K562 (cell line): ENCODE measurements around the gene ADAM15. TPM values are rescaled to one million over a fixed set of nuclear protein-coding genes. Genes with fewer than 3 reads are reported as not detected.

Experiments used
- CBFB ChIP-seq: sonication (generic); formaldehyde crosslinking; IDR thresholded peaks from 2 replicates; pipeline ENCODE4 v1.4.0; 2020; ENCODE audit warnings: mild to moderate bottlenecking, missing genetic modification reagents
- CCAR2 ChIP-seq: fragments of 200-400 bp; formaldehyde crosslinking; IDR thresholded peaks from 2 replicates; pipeline ENCODE4 v1.6.1; 2017; ENCODE audit warnings: mild to moderate bottlenecking, low read depth, low read length
- E2F3 ChIP-seq: fragments of 250-450 bp; sonication (Bioruptor Pico); IDR thresholded peaks from 2 replicates; pipeline ENCODE4 v1.4.0; 2020; ENCODE audit warnings: mild to moderate bottlenecking
- FOXM1 ChIP-seq, 2 experiments: fragments of 450-650 bp in 1 of 2; sonication (generic) in 1 of 2; formaldehyde crosslinking in 1 of 2; IDR thresholded peaks; 2 replicates each; pipeline versions ENCODE4 v1.6.1 to v1.9.0; 2017 to 2022; ENCODE audit warnings: low read depth in 2 of 2, mild to moderate bottlenecking in 2 of 2, missing genetic modification reagents in 1 of 2, moderate library complexity in 1 of 2
- FUS ChIP-seq: fragments of 200-400 bp; formaldehyde crosslinking; optimal IDR thresholded peaks from 2 replicates; pipeline ENCODE3; 2017; ENCODE audit warnings: low read depth, low read length
- HCFC1 ChIP-seq: IDR thresholded peaks from 2 replicates; pipeline ENCODE4 v1.6.1; 2012; ENCODE audit warnings: low read depth, low read length, improper control_type of control experiment
- HDAC1 ChIP-seq, 2 experiments: fragments of 450-650 bp; IDR thresholded peaks; 2 replicates each; pipeline ENCODE4 v1.6.1; 2016 to 2017; ENCODE audit warnings: inconsistent platforms in 1 of 2, mild to moderate bottlenecking in 1 of 2, moderate library complexity in 1 of 2
- HDAC6 ChIP-seq: IDR thresholded peaks from 2 replicates; pipeline ENCODE4 v1.6.1; 2012; ENCODE audit warnings: low read depth, mild to moderate bottlenecking, control low read depth, inconsistent platforms, low read length, moderate library complexity
- MTF1 ChIP-seq: fragments of 250-450 bp; sonication (Bioruptor Pico); IDR thresholded peaks from 2 replicates; pipeline ENCODE4 v1.9.0; 2021; ENCODE audit warnings: moderate library complexity, mild to moderate bottlenecking, inconsistent platforms, borderline replicate concordance
- NR1H2 ChIP-seq: sonication (generic); formaldehyde crosslinking; IDR thresholded peaks from 2 replicates; pipeline ENCODE4 v1.4.0; 2020; ENCODE audit warnings: mild to moderate bottlenecking, missing genetic modification reagents
- PRMT5 ChIP-seq: sonication (generic); formaldehyde crosslinking; IDR thresholded peaks from 2 replicates; pipeline ENCODE4 v1.5.0; 2020; ENCODE audit warnings: missing genetic modification reagents
- RBM14 ChIP-seq: fragments of 200-400 bp; formaldehyde crosslinking; IDR thresholded peaks from 2 replicates; pipeline ENCODE4 v1.6.1; 2018; ENCODE audit warnings: low read depth, mild to moderate bottlenecking, low read length, moderate library complexity, borderline replicate concordance; ENCODE audit not compliant: insufficient read depth
- SRF ChIP-seq, 2 experiments: fragments of 250-450, 450-650 bp in 1 of 2; sonication (Bioruptor Pico) in 1 of 2; sonication (generic) in 1 of 2; formaldehyde crosslinking; IDR thresholded peaks; 2 replicates each; pipeline versions ENCODE4 v1.5.0 to v1.5.1; 2020 to 2022; ENCODE audit warnings: mild to moderate bottlenecking in 1 of 2, missing genetic modification reagents in 1 of 2
- TARDBP ChIP-seq: fragments of 450-650 bp; IDR thresholded peaks from 2 replicates; pipeline ENCODE4 v1.6.1; 2016
- THRAP3 ChIP-seq: fragments of 450-650 bp; IDR thresholded peaks from 2 replicates; pipeline ENCODE4 v1.6.1; 2016; ENCODE audit warnings: mild to moderate bottlenecking, inconsistent platforms, borderline replicate concordance
- TSHZ1 ChIP-seq: fragments of 250-450 bp; sonication (Bioruptor Pico); IDR thresholded peaks from 2 replicates; pipeline ENCODE4 v1.4.0; 2020; ENCODE audit warnings: mild to moderate bottlenecking, moderate library complexity
- WHSC1 ChIP-seq: IDR thresholded peaks from one replicate; pipeline ENCODE4 v1.6.1; 2012; ENCODE audit warnings: low read length, control low read depth, inconsistent platforms
- ZNF431 ChIP-seq: sonication (generic); formaldehyde crosslinking; IDR thresholded peaks from 2 replicates; pipeline ENCODE4 v1.8.0; 2022; ENCODE audit warnings: mild to moderate bottlenecking, missing genetic modification reagents
- ZNF518B ChIP-seq: fragments of 250-450 bp; sonication (Bioruptor Pico); IDR thresholded peaks from 2 replicates; pipeline ENCODE4 v1.5.0; 2021; ENCODE audit warnings: mild to moderate bottlenecking, moderate library complexity
- ZNF551 ChIP-seq: fragments of 250-450 bp; sonication (Bioruptor Pico); IDR thresholded peaks from 2 replicates; pipeline ENCODE4 v1.5.0; 2021; ENCODE audit warnings: mild to moderate bottlenecking, moderate library complexity
- ZNF766 ChIP-seq: fragments of 200-800 bp; sonication (Bioruptor generic); conservative IDR thresholded peaks from 2 replicates; pipeline ENCODE4 v1.6.1; 2016; ENCODE audit warnings: missing genetic modification characterization, missing compliant biosample characterization
- polyA plus RNA-seq, 8 experiments: library from polyadenylated mRNA; depleted of rRNA in 4 of 8; stranded (reverse) in 5 of 8; unstranded in 3 of 8; fragments of >200 nt; fragmentation: Nextera tagmentation in 2 of 8; fragmentation: Illumina TruSeq in 1 of 8; extraction: Ambion mirVana in 2 of 8; extraction: Trizol in 1 of 8; gene quantifications; 2 replicates each; pipeline versions ENCODE4 v1.2.1 to v1.2.3, GENCODE V29; 2011 to 2014; ENCODE audit warnings: inconsistent platforms in 1 of 8, missing spikeins in 1 of 8
- total RNA-seq, 7 experiments: library from RNA; depleted of rRNA in 6 of 7; stranded (reverse); fragments of >200 nt in 6 of 7; fragmentation: Illumina TruSeq in 2 of 7; extraction: Trizol in 2 of 7; gene quantifications; 2 replicates each; pipeline versions ENCODE4 v1.2.1 to v1.2.3, GENCODE V29; 2011 to 2021; ENCODE audit warnings: low replicate concordance in 1 of 7

Gene ADAM15
- total and polyA plus RNA-seq, 9 of the 15 experiments (the other 6 are each of a cell fraction or from before 2014, with no cell fraction given): 0.69 to 72.3 (median 32.8) TPM

GRCh38 chr1:155017041-155017945 is 33.8 kb upstream of the ADAM15 start (continued):
- TF ChIP-seq ZNF551 (CRISPR knock-in tag): no peak
- no peak for TF ChIP-seq MTF1 (CRISPR knock-in tag)
- no peak for TF ChIP-seq PRMT5 (CRISPR knock-in tag)
- no peak for TF ChIP-seq E2F3 (CRISPR knock-in tag)
- TF ChIP-seq HDAC1 (IDR thresholded peaks at IDR 0.05): peak in 1 of 2 experiments; percentile 86; a peak in 2 of 4 replicates
- peak; percentile 90; the same call in 1 of the 2 replicates for TF ChIP-seq RBM14
- TF ChIP-seq ZNF518B (CRISPR knock-in tag): no peak
- peak in 1 of 2 experiments; percentile 82; a peak in 2 of 4 replicates for TF ChIP-seq SRF (CRISPR knock-in tag; IDR thresholded peaks at IDR 0.05)
- no peak for TF ChIP-seq THRAP3
- TF ChIP-seq ZNF766: 0 out of 2 replicates have a peak, but pooled peaks have one; percentile 53
- TF ChIP-seq NR1H2 (CRISPR knock-in tag): no peak; the same call in 1 of the 2 replicates
- peak; percentile 75 for TF ChIP-seq TARDBP
- TF ChIP-seq CCAR2: no peak
- TF ChIP-seq TSHZ1 (CRISPR knock-in tag): no peak
- peak; percentile 21; the same call in 1 of the 2 replicates for TF ChIP-seq ZNF431 (CRISPR knock-in tag)
- TF ChIP-seq HDAC6: no peak
- no peak for TF ChIP-seq WHSC1
- TF ChIP-seq CBFB (CRISPR knock-in tag): no peak
- no peak for TF ChIP-seq FUS
- peak; percentile 51 for TF ChIP-seq HCFC1
- TF ChIP-seq FOXM1 (IDR thresholded peaks at IDR 0.05; ENCODE audit: low read depth): no peak
- no peak; the same call in 1 of the 2 replicates for TF ChIP-seq FOXM1 (CRISPR knock-in tag; IDR thresholded peaks at IDR 0.05; ENCODE audit: low read depth)
